PC-3 (cell line): ENCODE data around the gene MROH8.

Experiments
- EZH2 ChIP-seq: fragments of 300-600 bp; sonication (generic); IDR thresholded peaks from one replicate; pipeline ENCODE4 v1.6.1; 2017; ENCODE audit warnings: antibody characterized with exemption, mild to moderate bottlenecking, low read length; ENCODE audit not compliant: unreplicated experiment
- EZH2phosphoT487 ChIP-seq: fragments of 300-600 bp; sonication (generic); IDR thresholded peaks from 2 replicates; pipeline ENCODE4 v1.6.1; 2018; ENCODE audit warnings: mild to moderate bottlenecking, antibody characterized with exemption, low read length, borderline replicate concordance
- TF ChIP-seq, protein P1 (sequence below): fragments of 300-600 bp; sonication (generic); conservative IDR thresholded peaks from 2 replicates; pipeline ENCODE4 v1.5.1; 2017; ENCODE audit warnings: antibody characterized with exemption, low read depth, mild to moderate bottlenecking, low read length

- TF ChIP-seq, protein P1, sequence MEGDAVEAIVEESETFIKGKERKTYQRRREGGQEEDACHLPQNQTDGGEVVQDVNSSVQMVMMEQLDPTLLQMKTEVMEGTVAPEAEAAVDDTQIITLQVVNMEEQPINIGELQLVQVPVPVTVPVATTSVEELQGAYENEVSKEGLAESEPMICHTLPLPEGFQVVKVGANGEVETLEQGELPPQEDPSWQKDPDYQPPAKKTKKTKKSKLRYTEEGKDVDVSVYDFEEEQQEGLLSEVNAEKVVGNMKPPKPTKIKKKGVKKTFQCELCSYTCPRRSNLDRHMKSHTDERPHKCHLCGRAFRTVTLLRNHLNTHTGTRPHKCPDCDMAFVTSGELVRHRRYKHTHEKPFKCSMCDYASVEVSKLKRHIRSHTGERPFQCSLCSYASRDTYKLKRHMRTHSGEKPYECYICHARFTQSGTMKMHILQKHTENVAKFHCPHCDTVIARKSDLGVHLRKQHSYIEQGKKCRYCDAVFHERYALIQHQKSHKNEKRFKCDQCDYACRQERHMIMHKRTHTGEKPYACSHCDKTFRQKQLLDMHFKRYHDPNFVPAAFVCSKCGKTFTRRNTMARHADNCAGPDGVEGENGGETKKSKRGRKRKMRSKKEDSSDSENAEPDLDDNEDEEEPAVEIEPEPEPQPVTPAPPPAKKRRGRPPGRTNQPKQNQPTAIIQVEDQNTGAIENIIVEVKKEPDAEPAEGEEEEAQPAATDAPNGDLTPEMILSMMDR, result no peak
- TF ChIP-seq EZH2, result no peak
- TF ChIP-seq EZH2phosphoT487, result no peak
Measured at GRCh38 chr20:37223053-37223452, 43.7 kb upstream of the MROH8 start.
